Subcutaneous adipose tissue (tissue), 4 donors: ENCODE data around the gene ASAP2. TPM values are rescaled to one million over a fixed set of nuclear protein-coding genes. Genes with fewer than 3 reads are reported as not detected.

Experiments used
- CTCF ChIP-seq: fragments of 450-650 bp; IDR thresholded peaks from one replicate; pipeline ENCODE4 v1.5.1; 2016; ENCODE audit warnings: low read depth, mild to moderate bottlenecking, control low read depth, antibody characterized with exemption, moderate library complexity
- total RNA-seq, 4 donors: library from RNA; depleted of rRNA; stranded (reverse); fragments of >200 nt; gene quantifications; one replicate each; pipeline ENCODE4 v1.1.0, GENCODE V29; 2016

ASAP2 gene
- total RNA-seq, 4 donors from 2014 or later = 25.2 to 44.3 (median 33.8) TPM

GRCh38 chr2:9302755-9303154 lies 96.1 kb downstream of the ASAP2 start:
- TF ChIP-seq CTCF = no peak

- no peak for TF ChIP-seq CTCF
These were observed 97.1 kb downstream of the ASAP2 start for GRCh38 chr2:9303528-9304225.

- TF ChIP-seq CTCF = no peak
These were observed 100.3 kb downstream of the ASAP2 start for GRCh38 chr2:9306911-9307310.

GRCh38 chr2:9307535-9307934 lies 100.9 kb downstream of the ASAP2 start:
- TF ChIP-seq CTCF = no peak

- no peak for TF ChIP-seq CTCF
These were observed 101.8 kb downstream of the ASAP2 start for GRCh38 chr2:9308186-9308955.

- no peak for TF ChIP-seq CTCF
These were observed 102.5 kb downstream of the ASAP2 start for GRCh38 chr2:9309147-9309546.

- TF ChIP-seq CTCF = no peak
These were observed 103.8 kb downstream of the ASAP2 start for GRCh38 chr2:9310377-9310776.
